ENCODE measurements around the gene SRSF2. TPM values are rescaled to one million over a fixed set of nuclear protein-coding genes. Genes with fewer than 3 reads are reported as not detected.
A peak's percentile ranks its signal among the peaks of the same experiment; 100 is the strongest.

The SRSF2 gene
- total and polyA plus RNA-seq, 9 of the 15 experiments (the other 6 are each of a cell fraction or from before 2014, with no cell fraction given): 161 to 583 (median 393) TPM

DNA sequence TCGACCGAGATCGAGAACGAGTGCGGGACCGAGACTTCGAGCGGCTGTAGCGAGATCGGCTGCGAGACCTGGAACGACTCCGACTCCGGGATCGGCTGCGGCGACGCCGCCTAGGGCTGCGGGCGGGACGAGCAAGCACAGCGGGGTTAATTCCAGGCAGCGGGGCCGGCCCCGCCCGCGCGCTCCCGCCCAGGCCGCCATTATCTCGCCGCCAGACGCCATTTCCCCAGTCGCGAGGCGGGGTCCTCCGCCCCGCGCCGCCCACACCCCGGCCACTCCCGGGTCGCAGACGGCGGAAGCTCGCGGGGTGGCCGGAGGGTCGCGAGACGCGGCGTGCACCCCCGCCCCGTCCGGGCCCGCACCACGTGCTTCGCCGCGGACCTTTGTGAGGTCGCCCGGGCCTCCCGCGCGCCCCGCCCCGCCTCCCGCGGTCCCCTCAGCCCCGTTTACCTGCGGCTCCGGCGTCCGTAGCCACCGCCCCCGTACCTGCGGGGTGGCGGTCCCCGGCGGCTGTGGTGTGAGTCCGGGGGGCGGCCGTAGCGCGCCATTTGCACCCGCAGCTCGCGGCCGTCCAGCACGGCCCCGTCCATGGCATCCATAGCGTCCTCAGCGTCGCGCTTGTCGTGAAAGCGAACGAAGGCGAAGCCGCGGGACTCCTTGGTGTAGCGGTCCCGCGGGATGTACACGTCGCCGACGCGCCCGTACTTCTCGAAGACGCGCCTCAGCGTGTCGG lies 616 bp downstream of the SRSF2 start (continued):
- TF ChIP-seq, protein P1, sequence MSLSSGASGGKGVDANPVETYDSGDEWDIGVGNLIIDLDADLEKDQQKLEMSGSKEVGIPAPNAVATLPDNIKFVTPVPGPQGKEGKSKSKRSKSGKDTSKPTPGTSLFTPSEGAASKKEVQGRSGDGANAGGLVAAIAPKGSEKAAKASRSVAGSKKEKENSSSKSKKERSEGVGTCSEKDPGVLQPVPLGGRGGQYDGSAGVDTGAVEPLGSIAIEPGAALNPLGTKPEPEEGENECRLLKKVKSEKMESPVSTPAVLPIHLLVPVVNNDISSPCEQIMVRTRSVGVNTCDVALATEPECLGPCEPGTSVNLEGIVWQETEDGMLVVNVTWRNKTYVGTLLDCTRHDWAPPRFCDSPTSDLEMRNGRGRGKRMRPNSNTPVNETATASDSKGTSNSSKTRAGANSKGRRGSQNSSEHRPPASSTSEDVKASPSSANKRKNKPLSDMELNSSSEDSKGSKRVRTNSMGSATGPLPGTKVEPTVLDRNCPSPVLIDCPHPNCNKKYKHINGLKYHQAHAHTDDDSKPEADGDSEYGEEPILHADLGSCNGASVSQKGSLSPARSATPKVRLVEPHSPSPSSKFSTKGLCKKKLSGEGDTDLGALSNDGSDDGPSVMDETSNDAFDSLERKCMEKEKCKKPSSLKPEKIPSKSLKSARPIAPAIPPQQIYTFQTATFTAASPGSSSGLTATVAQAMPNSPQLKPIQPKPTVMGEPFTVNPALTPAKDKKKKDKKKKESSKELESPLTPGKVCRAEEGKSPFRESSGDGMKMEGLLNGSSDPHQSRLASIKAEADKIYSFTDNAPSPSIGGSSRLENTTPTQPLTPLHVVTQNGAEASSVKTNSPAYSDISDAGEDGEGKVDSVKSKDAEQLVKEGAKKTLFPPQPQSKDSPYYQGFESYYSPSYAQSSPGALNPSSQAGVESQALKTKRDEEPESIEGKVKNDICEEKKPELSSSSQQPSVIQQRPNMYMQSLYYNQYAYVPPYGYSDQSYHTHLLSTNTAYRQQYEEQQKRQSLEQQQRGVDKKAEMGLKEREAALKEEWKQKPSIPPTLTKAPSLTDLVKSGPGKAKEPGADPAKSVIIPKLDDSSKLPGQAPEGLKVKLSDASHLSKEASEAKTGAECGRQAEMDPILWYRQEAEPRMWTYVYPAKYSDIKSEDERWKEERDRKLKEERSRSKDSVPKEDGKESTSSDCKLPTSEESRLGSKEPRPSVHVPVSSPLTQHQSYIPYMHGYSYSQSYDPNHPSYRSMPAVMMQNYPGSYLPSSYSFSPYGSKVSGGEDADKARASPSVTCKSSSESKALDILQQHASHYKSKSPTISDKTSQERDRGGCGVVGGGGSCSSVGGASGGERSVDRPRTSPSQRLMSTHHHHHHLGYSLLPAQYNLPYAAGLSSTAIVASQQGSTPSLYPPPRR (CRISPR knock-in tag; IDR thresholded peaks at IDR 0.05; ENCODE audit: borderline replicate concordance): no peak
- TF ChIP-seq ZNF444 (CRISPR knock-in tag; IDR thresholded peaks at IDR 0.05) (no peak), NCOA4 (IDR thresholded peaks at IDR 0.05; ENCODE audit: partially characterized antibody) (no peak), RBFOX2 (IDR thresholded peaks at IDR 0.05; ENCODE audit: low read depth, low read length) (peak; percentile 97), STAT5A (IDR thresholded peaks at IDR 0.05; ENCODE audit: borderline replicate concordance, low read length) (0 out of 2 replicates have a peak, but pooled peaks have one; percentile 2), BRD9 (IDR thresholded peaks at IDR 0.05; ENCODE audit: low read depth, partially characterized antibody) (no peak), MYNN (IDR thresholded peaks at IDR 0.05) (no peak), MYNN (CRISPR knock-in tag; IDR thresholded peaks at IDR 0.05) (no peak), ZNF57 (CRISPR knock-in tag; IDR thresholded peaks at IDR 0.05) (no peak), ZNF134 (CRISPR knock-in tag; conservative IDR thresholded peaks at IDR 0.05) (no peak), ZNF224 (CRISPR knock-in tag; IDR thresholded peaks at IDR 0.05) (0 out of 2 replicates have a peak, but pooled peaks have one; percentile 7), PHF21A (IDR thresholded peaks at IDR 0.05; ENCODE audit: borderline replicate concordance, low read depth) (no peak)
- TF ChIP-seq, protein P2, sequence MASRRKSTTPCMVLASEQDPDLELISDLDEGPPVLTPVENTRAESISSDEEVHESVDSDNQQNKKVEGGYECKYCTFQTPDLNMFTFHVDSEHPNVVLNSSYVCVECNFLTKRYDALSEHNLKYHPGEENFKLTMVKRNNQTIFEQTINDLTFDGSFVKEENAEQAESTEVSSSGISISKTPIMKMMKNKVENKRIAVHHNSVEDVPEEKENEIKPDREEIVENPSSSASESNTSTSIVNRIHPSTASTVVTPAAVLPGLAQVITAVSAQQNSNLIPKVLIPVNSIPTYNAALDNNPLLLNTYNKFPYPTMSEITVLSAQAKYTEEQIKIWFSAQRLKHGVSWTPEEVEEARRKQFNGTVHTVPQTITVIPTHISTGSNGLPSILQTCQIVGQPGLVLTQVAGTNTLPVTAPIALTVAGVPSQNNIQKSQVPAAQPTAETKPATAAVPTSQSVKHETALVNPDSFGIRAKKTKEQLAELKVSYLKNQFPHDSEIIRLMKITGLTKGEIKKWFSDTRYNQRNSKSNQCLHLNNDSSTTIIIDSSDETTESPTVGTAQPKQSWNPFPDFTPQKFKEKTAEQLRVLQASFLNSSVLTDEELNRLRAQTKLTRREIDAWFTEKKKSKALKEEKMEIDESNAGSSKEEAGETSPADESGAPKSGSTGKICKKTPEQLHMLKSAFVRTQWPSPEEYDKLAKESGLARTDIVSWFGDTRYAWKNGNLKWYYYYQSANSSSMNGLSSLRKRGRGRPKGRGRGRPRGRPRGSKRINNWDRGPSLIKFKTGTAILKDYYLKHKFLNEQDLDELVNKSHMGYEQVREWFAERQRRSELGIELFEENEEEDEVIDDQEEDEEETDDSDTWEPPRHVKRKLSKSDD (conservative IDR thresholded peaks at IDR 0.05; ENCODE audit: low read length): peak; percentile 98
- TF ChIP-seq, protein P3, sequence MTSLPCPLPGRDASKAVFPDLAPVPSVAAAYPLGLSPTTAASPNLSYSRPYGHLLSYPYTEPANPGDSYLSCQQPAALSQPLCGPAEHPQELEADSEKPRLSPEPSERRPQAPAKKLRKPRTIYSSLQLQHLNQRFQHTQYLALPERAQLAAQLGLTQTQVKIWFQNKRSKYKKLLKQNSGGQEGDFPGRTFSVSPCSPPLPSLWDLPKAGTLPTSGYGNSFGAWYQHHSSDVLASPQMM (CRISPR knock-in tag; IDR thresholded peaks at IDR 0.05): no peak
- TF ChIP-seq, protein P4, sequence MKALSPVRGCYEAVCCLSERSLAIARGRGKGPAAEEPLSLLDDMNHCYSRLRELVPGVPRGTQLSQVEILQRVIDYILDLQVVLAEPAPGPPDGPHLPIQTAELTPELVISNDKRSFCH (CRISPR knock-in tag; IDR thresholded peaks at IDR 0.05): no peak
- TF ChIP-seq, protein P4 (tag; IDR thresholded peaks at IDR 0.05): 0 out of 2 replicates have a peak, but pooled peaks have one; percentile 14
- TF ChIP-seq, protein P5, sequence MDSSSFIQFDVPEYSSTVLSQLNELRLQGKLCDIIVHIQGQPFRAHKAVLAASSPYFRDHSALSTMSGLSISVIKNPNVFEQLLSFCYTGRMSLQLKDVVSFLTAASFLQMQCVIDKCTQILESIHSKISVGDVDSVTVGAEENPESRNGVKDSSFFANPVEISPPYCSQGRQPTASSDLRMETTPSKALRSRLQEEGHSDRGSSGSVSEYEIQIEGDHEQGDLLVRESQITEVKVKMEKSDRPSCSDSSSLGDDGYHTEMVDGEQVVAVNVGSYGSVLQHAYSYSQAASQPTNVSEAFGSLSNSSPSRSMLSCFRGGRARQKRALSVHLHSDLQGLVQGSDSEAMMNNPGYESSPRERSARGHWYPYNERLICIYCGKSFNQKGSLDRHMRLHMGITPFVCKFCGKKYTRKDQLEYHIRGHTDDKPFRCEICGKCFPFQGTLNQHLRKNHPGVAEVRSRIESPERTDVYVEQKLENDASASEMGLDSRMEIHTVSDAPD (CRISPR knock-in tag; IDR thresholded peaks at IDR 0.05): no peak

All from K562 (cell line).